ENCODE measurements around the gene BCAM. TPM values are rescaled to one million over a fixed set of nuclear protein-coding genes. Genes with fewer than 3 reads are reported as not detected.

BCAM gene
- total RNA-seq, 1 experiment from 2014 or later = 73.0 TPM

- no peaks in the 10 kb centered on the region for H3K79me2 ChIP-seq (ENCODE audit: insufficient read depth, low read length)
- H4K5ac ChIP-seq (ENCODE audit: insufficient read length, low read depth, low read length) = no peak overlapping the region
- no peak overlapping the region for H2BK5ac ChIP-seq (ENCODE audit: insufficient read length, low read length)
- no peaks in the 10 kb centered on the region for H4K20me1 ChIP-seq (ENCODE audit: control insufficient read depth, insufficient read depth, insufficient read length)
- Mint-ChIP-seq H3K4me1 (peaks cover 0 to 7% of the 10 kb centered on the region in 2 experiments; a peak in 2 of 4 replicates), H3K36me3 (ENCODE audit: insufficient read depth in 1 of 3, low read depth in 3 of 3) (peaks cover 16 to 47% (median 28%) of the 10 kb centered on the region in 3 experiments), H3K9me3 (no peaks in the 10 kb centered on the region), H3K27me3 (ENCODE audit: low read depth) (peaks cover 34% of the 10 kb centered on the region), H3K4me3 (no peak overlapping the region; a peak in 1 of 5 replicates), H3K27ac (peak overlapping the region in 1 of 3 experiments; percentile 44; a peak in 1 of 7 replicates)
- H3K14ac ChIP-seq (ENCODE audit: insufficient read depth, low read length) = no peak overlapping the region
- H3K79me1 ChIP-seq (ENCODE audit: insufficient read depth, low read depth, low read length, poor library complexity, severe bottlenecking) = no peaks in the 10 kb centered on the region
- H2BK120ac ChIP-seq (ENCODE audit: low read depth, low read length, poor library complexity, severe bottlenecking) = no peak overlapping the region
- no peak overlapping the region for H3K9ac ChIP-seq (ENCODE audit: extremely low read depth, insufficient read length, low read length)
- no peak overlapping the region for H2AFZ ChIP-seq (ENCODE audit: low read length)
- no peak overlapping the region for H3K4me2 ChIP-seq (ENCODE audit: insufficient read depth, insufficient read length, low read length)
- H3K9me3 ChIP-seq (ENCODE audit: control insufficient read depth, low read depth, low read length) = no peaks in the 10 kb centered on the region
- no peaks in the 10 kb centered on the region for H3K4me1 ChIP-seq (ENCODE audit: insufficient read depth, low read length)
- H3K23ac ChIP-seq (ENCODE audit: insufficient read length, low read depth, low read length) = no peak overlapping the region
- no peak overlapping the region for H3T11ph ChIP-seq (ENCODE audit: low read length)
- H4K8ac ChIP-seq (replicated peaks; ENCODE audit: insufficient read length, low read depth, low read length) = no peak overlapping the region
- no peak overlapping the region for H4K91ac ChIP-seq (ENCODE audit: insufficient read length, low read depth, low read length)
- H2BK20ac ChIP-seq (ENCODE audit: low read depth, low read length, poor library complexity, severe bottlenecking) = no peak overlapping the region
- no peak for TF ChIP-seq CTCF (conservative IDR thresholded peaks at IDR 0.05)
- H3K18ac ChIP-seq (ENCODE audit: insufficient read length, low read depth, low read length) = no peak overlapping the region
- no peak overlapping the region for H2BK12ac ChIP-seq (ENCODE audit: insufficient read length, low read depth, low read length)
- no CpG with 5 or more reads among the region's 28 CpGs for WGBS (ENCODE audit: extremely low coverage, insufficient read length, low lambda C conversion rate)
- no peak overlapping the region for H3K27ac ChIP-seq (ENCODE audit: insufficient read length, low read depth, low read length)
- no peaks in the 10 kb centered on the region for H3K23me2 ChIP-seq (ENCODE audit: insufficient read length, low read depth, low read length, poor library complexity, severe bottlenecking)
- H3K56ac ChIP-seq (ENCODE audit: insufficient read length, low read depth, low read length) = no peak overlapping the region
- no peaks in the 10 kb centered on the region; the same call in 1 of the 2 replicates for H3K27me3 ChIP-seq (ENCODE audit: insufficient read depth, low read length)
- H2BK15ac ChIP-seq (ENCODE audit: low read depth, low read length) = no peak overlapping the region
- no peak overlapping the region for H3K4ac ChIP-seq (ENCODE audit: low read depth, low read length)
- H2AK5ac ChIP-seq (ENCODE audit: insufficient read length, low read length) = no peak overlapping the region
- DNase-seq = no peak
Observed at GRCh38 chr19:44819246-44819832, 10.4 kb downstream of the BCAM start.

Measured in H9 (cell line).